A673 (cell line): ENCODE results near the gene GSE1.

Experiments
- EZH2 ChIP-seq: fragments of 200-600 bp; sonication (generic); IDR thresholded peaks from 2 replicates; pipeline ENCODE4 v1.6.1; 2017; ENCODE audit warnings: borderline replicate concordance, low read depth, mild to moderate bottlenecking, mixed read lengths, antibody characterized with exemption, low read length; ENCODE audit not compliant: poor library complexity, severe bottlenecking
- TF ChIP-seq, protein P1 (sequence below): fragments of 300-800, 200-600 bp; sonication (generic); conservative IDR thresholded peaks from 2 replicates; pipeline ENCODE4 v1.5.1; 2017; ENCODE audit warnings: low read depth, mild to moderate bottlenecking, antibody characterized with exemption, low read length, moderate library complexity, mixed read lengths

DNA sequence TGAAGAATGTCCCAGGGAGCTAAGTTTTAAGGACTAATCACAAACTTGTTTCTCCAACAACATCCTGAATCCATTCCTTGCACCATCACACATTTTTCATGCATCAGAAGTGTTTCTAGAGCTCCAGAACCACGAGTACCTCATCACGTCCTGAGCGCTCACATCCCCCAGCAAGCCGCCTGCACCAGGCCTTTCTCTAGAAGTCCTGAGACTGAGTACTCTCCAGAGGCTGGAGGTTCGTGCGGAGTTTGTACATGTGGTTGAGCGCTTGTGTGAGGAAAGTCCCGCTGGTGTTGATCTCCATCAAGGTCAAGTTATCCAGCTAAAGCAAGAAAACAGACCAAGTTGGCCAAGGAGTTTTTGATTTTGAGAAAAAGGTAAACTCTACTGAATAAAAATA is 64.9 kb downstream of the GSE1 start:
- TF ChIP-seq, protein P1, sequence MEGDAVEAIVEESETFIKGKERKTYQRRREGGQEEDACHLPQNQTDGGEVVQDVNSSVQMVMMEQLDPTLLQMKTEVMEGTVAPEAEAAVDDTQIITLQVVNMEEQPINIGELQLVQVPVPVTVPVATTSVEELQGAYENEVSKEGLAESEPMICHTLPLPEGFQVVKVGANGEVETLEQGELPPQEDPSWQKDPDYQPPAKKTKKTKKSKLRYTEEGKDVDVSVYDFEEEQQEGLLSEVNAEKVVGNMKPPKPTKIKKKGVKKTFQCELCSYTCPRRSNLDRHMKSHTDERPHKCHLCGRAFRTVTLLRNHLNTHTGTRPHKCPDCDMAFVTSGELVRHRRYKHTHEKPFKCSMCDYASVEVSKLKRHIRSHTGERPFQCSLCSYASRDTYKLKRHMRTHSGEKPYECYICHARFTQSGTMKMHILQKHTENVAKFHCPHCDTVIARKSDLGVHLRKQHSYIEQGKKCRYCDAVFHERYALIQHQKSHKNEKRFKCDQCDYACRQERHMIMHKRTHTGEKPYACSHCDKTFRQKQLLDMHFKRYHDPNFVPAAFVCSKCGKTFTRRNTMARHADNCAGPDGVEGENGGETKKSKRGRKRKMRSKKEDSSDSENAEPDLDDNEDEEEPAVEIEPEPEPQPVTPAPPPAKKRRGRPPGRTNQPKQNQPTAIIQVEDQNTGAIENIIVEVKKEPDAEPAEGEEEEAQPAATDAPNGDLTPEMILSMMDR: no peak
- TF ChIP-seq EZH2: no peak
